K562 (cell line): ENCODE measurements around the gene MACROD2. TPM values are rescaled to one million over a fixed set of nuclear protein-coding genes. Genes with fewer than 3 reads are reported as not detected.

Experiments
- ATAC-seq: fragments of 200-7000 bp; cut with Tn5 transposase; 3 replicates; pipeline ENCODE4 v1.9.1; 2020; ENCODE audit warnings: moderate library complexity
- BruUV-seq: library from RNA; stranded (reverse); fragments of 400-500 nt; replicated peaks from 2 replicates; lab custom pipeline; 2021; lab: Mats Ljungman, UMichigan
- CTCF ChIA-PET: fragments of 300-600 bp; formaldehyde crosslinking; extraction: SDS; loops from one replicate; lab custom pipeline; 2021; ENCODE audit warnings: low intra/inter-chr PET ratio; lab: Yijun Ruan, JAX
- POLR2A ChIA-PET: fragments of 300-600, 350-650 bp; sonication (Branson Sonifier 250); formaldehyde crosslinking; extraction: SDS; loops from one replicate; lab custom pipeline; 2021; ENCODE audit warnings: antibody characterized with exemption, inconsistent platforms; lab: Yijun Ruan, JAX
- DNase-seq, 4 experiments: peaks; one replicate each; pipeline versions ENCODE4 v3.0.0 to v3.0.0-alpha.2; 2011 to 2018; ENCODE audit warnings: low spot score in 3 of 4, mixed read lengths in 3 of 4; ENCODE audit errors: extremely low read depth in 1 of 4
- FAIRE-seq: peaks from 2 replicates; lab custom pipeline; 2011; peaks lifted over from hg19 to GRCh38; lab: Jason Lieb, UNC
- H2AFZ ChIP-seq: 2 replicates; pipeline ENCODE4 v1.6.0; 2011; ENCODE audit warnings: low read depth, low read length, control low read depth, inconsistent platforms
- H3K27ac ChIP-seq: fragments of 200-600 bp; 3 replicates; pipeline ENCODE4 v1.8.0; 2011; ENCODE audit warnings: low read depth, mild to moderate bottlenecking, control low read depth, inconsistent platforms, low read length, moderate library complexity, mixed read lengths; ENCODE audit errors: extremely low read depth
- H3K27me3 ChIP-seq, 2 experiments: fragments of 300-600 bp in 1 of 2; 2 replicates in 1 of 2; 3 replicates in 1 of 2; pipeline versions ENCODE4 v1.6.0 to v1.8.0; 2011; ENCODE audit warnings: inconsistent platforms in 2 of 2, low read length in 2 of 2, mild to moderate bottlenecking in 1 of 2, mixed read lengths in 1 of 2, moderate library complexity in 1 of 2; ENCODE audit not compliant: control insufficient read depth in 2 of 2, insufficient read depth in 2 of 2
- H3K36me3 ChIP-seq: fragments of 300-600 bp; 3 replicates; pipeline ENCODE4 v1.8.0; 2011; ENCODE audit warnings: mild to moderate bottlenecking, low read length, inconsistent platforms; ENCODE audit not compliant: control insufficient read depth, insufficient read depth
- H3K4me1 ChIP-seq, 2 experiments: fragments of 200-600 bp in 1 of 2; replicated peaks in 1 of 2; 2 replicates in 1 of 2; 3 replicates in 1 of 2; pipeline versions ENCODE4 v1.5.1 to v1.8.0; 2011; ENCODE audit warnings: inconsistent platforms in 2 of 2, low read length in 2 of 2, mild to moderate bottlenecking in 1 of 2, mixed read lengths in 1 of 2, moderate library complexity in 1 of 2; ENCODE audit not compliant: control insufficient read depth in 2 of 2, insufficient read depth in 2 of 2
- H3K4me2 ChIP-seq: 2 replicates; pipeline ENCODE4 v1.6.1; 2011; ENCODE audit warnings: low read length, control low read depth, inconsistent platforms, mixed read lengths; ENCODE audit not compliant: insufficient read depth
- H3K4me3 ChIP-seq: fragments of 200-600 bp; sonication (generic), shearing (Covaris generic); 2 replicates; pipeline ENCODE4 v1.5.1; 2016; ENCODE audit warnings: control low read depth, inconsistent platforms
- H3K79me2 ChIP-seq: fragments of 200-600 bp; 3 replicates; pipeline ENCODE4 v1.8.0; 2011; ENCODE audit warnings: low read length, inconsistent platforms; ENCODE audit not compliant: control insufficient read depth, insufficient read depth
- H3K9ac ChIP-seq, 2 experiments: 2 replicates each; pipeline versions ENCODE4 v1.6.0 to v1.6.1; 2011; ENCODE audit warnings: low read depth in 2 of 2, low read length in 2 of 2, control low read depth in 1 of 2, inconsistent platforms in 1 of 2, mild to moderate bottlenecking in 1 of 2, mixed read lengths in 1 of 2; ENCODE audit not compliant: insufficient read depth in 1 of 2
- H3K9me1 ChIP-seq: one replicate; pipeline ENCODE4 v1.6.0; 2011; ENCODE audit warnings: inconsistent platforms, mild to moderate bottlenecking, low read length, moderate library complexity; ENCODE audit not compliant: control insufficient read depth, insufficient read depth
- H3K9me3 ChIP-seq: replicated peaks from 2 replicates; pipeline ENCODE4 v1.5.1; 2011; ENCODE audit warnings: low read depth, low read length, inconsistent platforms; ENCODE audit not compliant: control insufficient read depth, insufficient read depth
- H4K20me1 ChIP-seq: replicated peaks from 2 replicates; pipeline ENCODE4 v1.6.1; 2011; ENCODE audit warnings: low read length, inconsistent platforms, mixed read lengths; ENCODE audit not compliant: control insufficient read depth, insufficient read depth
- BRD4 ChIP-seq: fragments of 200-600 bp; sonication (generic); IDR thresholded peaks from 2 replicates; pipeline ENCODE4 v1.6.1; 2017; ENCODE audit warnings: inconsistent platforms
- ETS2 ChIP-seq: IDR thresholded peaks from 2 replicates; pipeline ENCODE4 v1.6.1; 2016; ENCODE audit warnings: borderline replicate concordance, missing genetic modification characterization, mild to moderate bottlenecking, moderate library complexity, missing compliant biosample characterization; ENCODE audit not compliant: poor library complexity, severe bottlenecking
- FOSL1 ChIP-seq: fragments of 200-800 bp; sonication (Bioruptor generic); conservative IDR thresholded peaks from 2 replicates; pipeline ENCODE4 v1.6.1; 2016; ENCODE audit warnings: missing genetic modification characterization, missing compliant biosample characterization
- HNRNPH1 ChIP-seq: fragments of 200-400 bp; formaldehyde crosslinking; optimal IDR thresholded peaks from 2 replicates; pipeline ENCODE3; 2017; ENCODE audit warnings: low read depth, mild to moderate bottlenecking, low read length, moderate library complexity
- MTA3 ChIP-seq: fragments of 450-650 bp; formaldehyde crosslinking; IDR thresholded peaks from 2 replicates; pipeline ENCODE4 v1.6.1; 2017; ENCODE audit warnings: mild to moderate bottlenecking, borderline replicate concordance
- PTRF ChIP-seq: fragments of 450-650 bp; IDR thresholded peaks from 2 replicates; pipeline ENCODE4 v1.6.1; 2016; ENCODE audit warnings: mild to moderate bottlenecking, missing genetic modification characterization, missing compliant biosample characterization
- SMC3 ChIP-seq: conservative IDR thresholded peaks from 2 replicates; pipeline ENCODE4 v1.6.1; 2011; ENCODE audit warnings: low read depth, low read length, improper control_type of control experiment; ENCODE audit not compliant: insufficient read depth
- TAL1 ChIP-seq: fragments of 450-650 bp; IDR thresholded peaks from 2 replicates; pipeline ENCODE4 v1.6.1; 2016; ENCODE audit warnings: mild to moderate bottlenecking
- WGBS: fragments of 100-300 bp; shearing (Covaris generic); methylation state at CpG from one replicate; pipeline ENCODE4 v1.1.6; 2016; ENCODE audit warnings: low coverage, mixed read lengths; ENCODE audit not compliant: insufficient coverage; ENCODE audit errors: missing lambda C conversion rate; 5-methylcytosine and 5-hydroxymethylcytosine counted together
- in situ Hi-C: fragments of 300-500 bp; cut with MboI; formaldehyde crosslinking; loops from 4 replicates; pipeline ENCODE4 v1.15.0; 2018; ENCODE audit warnings: inconsistent platforms, mixed read lengths
- intact Hi-C: fragments of 100-400 bp; cut with micrococcal nuclease; formaldehyde crosslinking; loops from 2 replicates; pipeline ENCODE4 v1.14.2; 2022
- polyA plus RNA-seq, 8 experiments: library from polyadenylated mRNA; depleted of rRNA in 4 of 8; stranded (reverse) in 5 of 8; unstranded in 3 of 8; fragments of >200 nt; fragmentation: Nextera tagmentation in 2 of 8; fragmentation: Illumina TruSeq in 1 of 8; extraction: Ambion mirVana in 2 of 8; extraction: Trizol in 1 of 8; gene quantifications; 2 replicates each; pipeline versions ENCODE4 v1.2.1 to v1.2.3, GENCODE V29; 2011 to 2014; ENCODE audit warnings: inconsistent platforms in 1 of 8, missing spikeins in 1 of 8
- total RNA-seq, 7 experiments: library from RNA; depleted of rRNA in 6 of 7; stranded (reverse); fragments of >200 nt in 6 of 7; fragmentation: Illumina TruSeq in 2 of 7; extraction: Trizol in 2 of 7; gene quantifications; 2 replicates each; pipeline versions ENCODE4 v1.2.1 to v1.2.3, GENCODE V29; 2011 to 2021; ENCODE audit warnings: low replicate concordance in 1 of 7

MACROD2 gene
- total and polyA plus RNA-seq, 9 of the 15 experiments (the other 6 are each of a cell fraction or from before 2014, with no cell fraction given), result not detected

DNA sequence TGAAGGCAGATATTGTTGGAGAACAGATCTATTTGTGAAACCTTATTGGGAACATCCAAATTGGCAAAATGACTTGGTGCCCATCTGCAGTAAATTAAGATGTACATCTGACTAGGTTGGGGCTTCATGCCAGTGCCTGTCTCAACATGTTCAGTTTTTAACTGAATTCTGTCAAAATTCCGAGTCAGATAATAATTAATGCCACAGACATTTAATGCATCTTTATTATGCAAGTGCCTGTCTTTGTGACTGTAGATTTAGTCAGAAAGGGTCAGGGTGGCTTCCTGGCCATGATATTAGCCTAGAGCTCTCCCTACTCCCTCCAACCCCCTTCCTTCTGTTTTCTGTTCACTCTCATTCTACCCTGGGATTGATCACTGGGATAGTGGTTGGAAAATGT is 541.4 kb downstream of the MACROD2 start:
- Histone ChIP-seq H3K9me3 (no peaks in the 10 kb centered on the region), H3K79me2 (no peaks in the 10 kb centered on the region), H3K9ac (no peak overlapping the region), H3K9me1 (no peaks in the 10 kb centered on the region), H4K20me1 (no peaks in the 10 kb centered on the region), H3K36me3 (no peaks in the 10 kb centered on the region), H3K27me3 (no peaks in the 10 kb centered on the region), H3K4me2 (no peak overlapping the region), H3K4me3 (no peak overlapping the region), H3K27ac (no peak overlapping the region), H3K4me1 (no peaks in the 10 kb centered on the region), H2AFZ (no peak overlapping the region)
- intact Hi-C loops (no loop called here), in situ Hi-C loops (no loop called here)
- 0% methylated on average over 1 of the region's 1 CpG for WGBS
- FAIRE-seq, result no peak
- no TSS peak for BruUV-seq
- ChIA-PET CTCF (no interaction called here), POLR2A (no interaction called here)
- no peak for DNase-seq
- ATAC-seq, result no peak
- TF ChIP-seq MTA3 (no peak), FOSL1 (no peak), SMC3 (no peak), HNRNPH1 (no peak), ETS2 (tag) (no peak), TAL1 (no peak), PTRF (tag) (no peak), BRD4 (no peak)
